NK-92 (cell line): Measurements from ENCODE around the gene CAPZA2.
"Not testable (repeated sequence)": the region's sequence is repeated elsewhere in the genome, so short reads cannot be mapped to it uniquely, and the experiment has no call there.

Source experiments
- DNase-seq: peaks from one replicate; lab custom pipeline; 2025; ENCODE audit not compliant: unreplicated experiment; lab: John Stamatoyannopoulos, UW

Gene CAPZA2

GRCh38 chr7:116912269-116912909, 50.0 kb downstream of the CAPZA2 start:
- DNase-seq: no peak

GRCh38 chr7:116918704-116919103, 56.3 kb downstream of the CAPZA2 start:
- no peak for DNase-seq

GRCh38 chr7:116920359-116920758, 58.0 kb downstream of the CAPZA2 start:
- no peak for DNase-seq

GRCh38 chr7:116922545-116922944, 60.2 kb downstream of the CAPZA2 start:
- DNase-seq: no peak

DNA sequence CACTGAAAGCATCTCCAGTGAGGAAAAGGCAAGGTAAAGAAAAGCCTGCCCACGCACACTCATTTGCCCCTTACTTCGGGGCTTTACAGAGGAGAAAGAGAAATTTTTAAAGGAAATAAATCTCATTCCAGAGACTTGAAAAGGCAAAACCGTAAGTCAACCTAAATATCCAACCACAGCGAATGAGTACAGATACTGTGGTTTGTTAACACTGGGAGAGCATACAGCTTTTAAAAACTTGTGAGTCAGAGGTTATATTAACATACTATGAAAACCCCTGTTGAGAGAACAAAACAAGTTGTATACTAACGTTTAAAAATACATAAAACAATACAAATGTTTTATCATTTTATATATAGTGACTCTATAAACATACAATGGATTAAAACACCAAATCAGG, 62.4 kb downstream of the CAPZA2 start:
- DNase-seq: no peak

- DNase-seq: no peak
Observed at GRCh38 chr7:116929021-116929420, 66.6 kb downstream of the CAPZA2 start.

- DNase-seq: peak; percentile 18
Observed at GRCh38 chr7:116929914-116930913, 67.8 kb downstream of the CAPZA2 start.

GRCh38 chr7:116932566-116932965, 70.2 kb downstream of the CAPZA2 start:
- no peak for DNase-seq

- no peak for DNase-seq
Observed at GRCh38 chr7:116933465-116933864, 71.1 kb downstream of the CAPZA2 start.

- DNase-seq: no peak
Observed at GRCh38 chr7:116934580-116934979, 72.2 kb downstream of the CAPZA2 start.

DNA sequence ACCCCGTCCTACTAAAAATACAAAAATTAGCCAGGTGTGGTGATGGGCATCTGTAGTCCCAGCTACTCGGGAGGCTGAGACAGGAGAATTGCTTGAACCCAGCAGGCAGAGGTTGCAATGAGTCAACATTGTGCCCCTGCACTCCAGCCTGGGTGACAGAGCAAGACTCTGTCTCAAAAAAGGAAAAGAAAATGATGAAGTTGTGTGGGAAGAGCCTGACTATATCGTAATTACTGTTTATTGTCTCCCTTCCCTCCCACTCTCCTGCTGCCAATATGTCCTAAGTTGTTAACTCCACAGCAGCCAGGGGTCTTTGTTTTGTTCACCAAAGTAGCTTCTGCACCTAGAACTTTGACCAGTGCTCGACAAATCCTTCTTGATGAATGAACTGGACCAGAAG, 74.5 kb downstream of the CAPZA2 start:
- DNase-seq: not testable (repeated sequence)

DNA sequence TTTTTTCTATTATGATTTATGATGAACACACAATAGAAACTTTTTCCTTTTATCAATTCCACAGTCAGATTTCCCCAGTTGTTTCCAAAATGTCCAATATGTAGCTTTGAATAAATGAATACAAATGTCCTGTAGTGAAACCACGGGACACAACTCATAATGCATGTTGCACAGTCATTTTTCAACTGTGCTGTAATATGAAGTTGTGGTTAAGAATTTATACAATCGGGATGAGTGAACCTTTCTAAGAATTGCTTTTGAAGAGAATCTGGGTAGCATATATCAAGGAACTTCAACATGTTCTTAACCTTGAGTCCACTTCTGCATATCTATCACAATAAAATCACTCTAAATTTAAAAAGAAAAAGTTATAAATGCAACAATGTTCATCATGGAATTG, 76.3 kb downstream of the CAPZA2 start:
- DNase-seq: no peak

GRCh38 chr7:116940689-116941370, 78.4 kb downstream of the CAPZA2 start:
- DNase-seq: no peak

GRCh38 chr7:116942504-116942903, 80.1 kb downstream of the CAPZA2 start:
- no peak for DNase-seq

DNA sequence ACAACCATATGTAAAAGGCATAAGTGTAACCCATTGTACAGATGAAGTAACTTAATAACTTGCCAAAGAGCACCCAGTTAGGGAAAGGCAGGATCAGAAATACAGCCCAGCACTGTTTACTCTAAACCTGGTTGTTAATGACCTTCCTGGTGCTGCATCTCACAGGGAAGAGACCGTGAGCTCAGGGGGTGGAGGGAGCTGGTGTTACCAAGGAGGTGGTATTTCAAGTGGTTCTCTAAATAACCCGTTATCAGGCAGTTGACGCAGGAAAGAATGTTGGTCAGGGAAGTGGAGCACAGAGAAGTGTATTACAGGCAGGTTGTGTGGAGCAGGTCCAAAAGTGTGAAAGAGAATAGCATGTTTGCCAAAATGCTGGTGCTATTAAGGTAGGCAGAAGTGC, 86.5 kb downstream of the CAPZA2 start:
- no peak for DNase-seq

DNA sequence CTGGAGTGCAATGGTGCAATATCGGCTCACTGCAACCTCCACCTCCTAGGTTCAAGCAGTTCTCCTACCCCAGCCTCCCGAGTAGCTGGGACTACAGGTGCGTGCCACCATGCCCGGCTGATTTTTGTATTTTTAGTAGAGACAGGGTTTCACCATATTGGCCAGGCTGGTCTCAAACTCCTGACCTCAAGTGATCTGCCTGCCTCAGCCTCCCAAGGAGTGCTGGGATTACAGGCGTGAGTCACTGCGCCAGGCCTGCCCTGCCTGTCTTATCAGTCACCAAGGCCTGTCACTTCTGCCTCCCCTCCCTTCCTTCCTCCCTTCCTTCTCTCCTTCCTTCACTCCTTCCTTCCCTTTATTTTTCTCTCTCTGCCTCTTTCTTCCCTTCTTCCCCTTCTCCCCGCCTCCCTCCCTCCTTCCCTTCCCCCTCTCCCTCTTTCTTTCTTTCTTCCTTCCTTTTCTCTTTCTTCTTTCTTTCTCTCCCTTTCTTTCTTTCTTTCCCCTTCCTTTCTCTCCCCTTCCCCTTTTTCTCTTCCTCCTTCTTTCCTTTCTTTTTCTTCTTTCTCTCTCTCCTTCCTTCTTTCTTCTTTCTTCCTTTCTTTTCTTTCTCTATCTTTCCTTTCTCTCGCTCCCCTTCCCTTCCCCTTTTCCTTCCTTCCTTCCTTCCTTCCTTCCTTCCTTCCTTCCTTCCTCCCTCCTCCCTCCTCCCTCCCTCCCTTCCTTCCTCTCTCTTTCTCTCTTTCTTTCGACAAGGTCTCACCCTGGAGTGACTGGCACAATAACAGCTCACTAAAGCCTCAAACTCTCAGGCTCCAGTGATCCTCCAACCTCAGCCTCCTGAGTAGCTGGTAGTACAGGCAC, 87.8 kb downstream of the CAPZA2 start:
- no peak for DNase-seq

GRCh38 chr7:116950889-116951351, 88.5 kb downstream of the CAPZA2 start:
- no peak for DNase-seq

- no peak for DNase-seq
Observed at GRCh38 chr7:116951366-116952292, 89.2 kb downstream of the CAPZA2 start.

DNA sequence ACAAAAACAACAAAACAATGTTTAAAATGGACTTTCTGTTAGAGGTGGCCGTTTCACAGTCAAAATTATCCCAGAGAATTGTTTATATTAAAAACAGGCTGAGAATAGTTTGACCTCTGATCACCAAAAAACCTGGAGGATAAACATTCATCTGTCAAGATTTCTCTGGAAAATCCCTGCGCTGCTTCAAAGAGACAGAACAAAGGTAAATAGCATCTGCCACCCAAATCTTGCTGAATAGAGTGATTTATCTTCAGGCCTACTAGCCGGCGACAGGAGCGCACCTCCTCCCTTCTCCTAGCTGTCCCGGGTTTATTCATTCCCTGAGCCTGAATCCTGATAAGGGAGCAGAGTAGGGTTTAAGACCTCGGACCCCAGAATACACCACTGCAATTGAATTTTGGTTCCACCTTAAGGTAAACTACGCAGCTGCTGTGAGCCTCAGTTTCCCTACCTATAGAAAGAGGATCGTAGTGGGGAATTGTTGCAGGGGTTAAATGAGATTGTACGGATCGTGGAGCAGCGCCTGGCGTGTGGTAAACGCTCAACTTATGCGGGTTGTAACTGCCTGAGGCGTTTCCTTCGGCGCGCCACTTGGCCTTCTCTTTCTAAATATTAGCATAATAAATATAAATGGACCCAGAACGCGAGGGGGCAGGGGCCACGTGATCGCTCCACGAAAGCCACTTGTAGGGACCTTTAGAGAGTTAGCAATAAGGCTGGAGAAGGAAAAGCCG, 90.4 kb downstream of the CAPZA2 start:
- no peak for DNase-seq
